Activated CD4-positive, alpha-beta T cell treated with anti-CD3 and anti-CD28 coated beads for 36 hours (primary cell): ENCODE data around the gene SLCO2B1. TPM values are rescaled to one million over a fixed set of nuclear protein-coding genes. Genes with fewer than 3 reads are reported as not detected.

Experiments used
- ATAC-seq: fragments of 200-7000 bp; cut with Tn5 transposase; one replicate; pipeline ENCODE4 v1.10.0; 2021; ENCODE audit warnings: mild to moderate bottlenecking, moderate library complexity
- CTCF ChIA-PET: fragments of 350-600 bp; sonication (Branson Sonifier 250); formaldehyde crosslinking; loops from one replicate; lab custom pipeline; 2021; ENCODE audit warnings: antibody characterized with exemption; lab: Charles Lee
- POLR2A ChIA-PET: fragments of 350-600 bp; sonication (Branson Sonifier 250); formaldehyde crosslinking; loops from one replicate; lab custom pipeline; 2021; ENCODE audit warnings: antibody characterized with exemption, inconsistent platforms; lab: Charles Lee
- DNase-seq: peaks from one replicate; pipeline ENCODE4 v3.0.0-alpha.2; 2020
- H3K27ac Mint-ChIP-seq: one replicate; pipeline ENCODE4 v1.8.0; 2021; ENCODE audit warnings: mixed read lengths
- H3K27me3 Mint-ChIP-seq: one replicate; pipeline ENCODE4 v1.8.0; 2021; ENCODE audit warnings: mixed read lengths
- H3K36me3 Mint-ChIP-seq: one replicate; pipeline ENCODE4 v1.8.0; 2021; ENCODE audit warnings: low read depth, mixed read lengths
- H3K4me1 Mint-ChIP-seq: one replicate; pipeline ENCODE4 v1.8.0; 2021; ENCODE audit warnings: mixed read lengths
- H3K4me3 Mint-ChIP-seq: one replicate; pipeline ENCODE4 v1.8.0; 2021; ENCODE audit warnings: mild to moderate bottlenecking, moderate library complexity, mixed read lengths
- H3K9me3 Mint-ChIP-seq: one replicate; pipeline ENCODE4 v1.8.0; 2021; ENCODE audit warnings: low read depth, mixed read lengths
- intact Hi-C, 2 experiments: fragments of 100-400 bp; cut with DNase I in 1 of 2; cut with micrococcal nuclease in 1 of 2; formaldehyde crosslinking; loops; one replicate each; pipeline versions ENCODE4 v1.14.2 to v1.15.1; 2022 to 2024; cut with DNase I, micrococcal nuclease
- total RNA-seq, 2 experiments: library from RNA; stranded (reverse); gene quantifications; one replicate each; pipeline ENCODE4 v1.2.3, GENCODE V29; 2021

Gene SLCO2B1
- total RNA-seq, 2 experiments from 2014 or later = not detected

DNA sequence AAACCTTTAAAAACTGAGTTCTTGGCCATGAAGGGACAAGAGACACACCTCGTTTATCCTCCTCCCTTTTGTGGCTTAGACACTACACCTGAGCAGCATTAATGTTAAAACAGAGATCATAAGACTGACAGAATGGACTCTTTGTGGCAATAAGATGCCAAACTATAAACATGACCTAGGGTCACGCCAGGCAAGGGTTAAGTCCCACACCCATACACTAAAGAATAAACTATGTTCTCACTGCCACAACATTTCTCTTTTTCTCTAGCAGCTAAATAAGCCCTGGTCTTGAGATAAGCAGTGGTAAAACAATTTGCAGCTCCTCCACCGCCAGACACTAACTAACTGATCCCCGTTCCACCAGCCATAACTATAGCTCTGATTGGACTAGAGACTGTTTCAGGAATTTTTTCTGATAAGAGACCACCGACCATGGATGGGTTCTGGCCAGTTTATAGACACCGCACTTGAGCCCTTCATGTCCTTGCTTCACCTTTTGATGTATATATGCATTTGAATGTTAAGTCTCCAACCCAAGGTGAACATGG lies 4.9 kb upstream of the SLCO2B1 start:
- H3K4me3 Mint-ChIP-seq = no peak overlapping the region
- DNase-seq (no peak), ATAC-seq (no peak)
- H3K4me1 Mint-ChIP-seq = peaks cover 27% of the 10 kb centered on the region
- H3K27me3 Mint-ChIP-seq = peaks cover 4% of the 10 kb centered on the region
- H3K9me3 Mint-ChIP-seq = no peaks in the 10 kb centered on the region
- ChIA-PET CTCF (interaction anchor here (0.6 to 11.8 kb wide), 7 partner anchors 9 to 1072 kb away, joined by 3 to 458 read pairs (median 7); partner anchors contain the start of gene TPBGL), POLR2A (no interaction called here)
- intact Hi-C loops = no loop called here
- H3K27ac Mint-ChIP-seq = no peak overlapping the region
- H3K36me3 Mint-ChIP-seq = no peaks in the 10 kb centered on the region

GRCh38 chr11:75146711-75147110 lies 4.2 kb upstream of the SLCO2B1 start:
- intact Hi-C loops = no loop called here

GRCh38 chr11:75147191-75147874 lies 3.6 kb upstream of the SLCO2B1 start:
- Mint-ChIP-seq H3K27ac (no peak overlapping the region), H3K9me3 (no peaks in the 10 kb centered on the region), H3K4me1 (peaks cover 20% of the 10 kb centered on the region), H3K36me3 (no peaks in the 10 kb centered on the region), H3K27me3 (peaks cover 8% of the 10 kb centered on the region), H3K4me3 (no peak overlapping the region)
- CTCF ChIA-PET = interaction anchor here (0.6 to 11.8 kb wide), 6 partner anchors 10 to 308 kb away, joined by 3 to 458 read pairs (median 6); partner anchors contain the start of gene TPBGL
- intact Hi-C loops = no loop called here
- DNase-seq = no peak
- POLR2A ChIA-PET = no interaction called here
- ATAC-seq = no peak

More at GRCh38 chr11:75146711-75147110, 4.2 kb upstream of the SLCO2B1 start:
- no peaks in the 10 kb centered on the region for H3K9me3 Mint-ChIP-seq
- no peaks in the 10 kb centered on the region for H3K36me3 Mint-ChIP-seq
- peaks cover 23% of the 10 kb centered on the region for H3K4me1 Mint-ChIP-seq
- peaks cover 7% of the 10 kb centered on the region for H3K27me3 Mint-ChIP-seq
- POLR2A ChIA-PET = no interaction called here
- no peak overlapping the region for H3K27ac Mint-ChIP-seq
- DNase-seq (no peak), ATAC-seq (no peak)
- CTCF ChIA-PET = interaction anchor here (0.6 to 11.8 kb wide), 5 partner anchors 9 to 307 kb away, joined by 3 to 458 read pairs (median 7); partner anchors contain the start of gene TPBGL
- no peak overlapping the region for H3K4me3 Mint-ChIP-seq

- CTCF ChIA-PET = interaction anchor here (1.0 to 11.8 kb wide), 3 partner anchors 57 to 216 kb away, joined by 3 to 458 read pairs (median 222); partner anchors contain the start of gene TPBGL
- no peaks in the 10 kb centered on the region for H3K9me3 Mint-ChIP-seq
- POLR2A ChIA-PET = no interaction called here
- peaks cover 8% of the 10 kb centered on the region for H3K27me3 Mint-ChIP-seq
- intact Hi-C loops = no loop called here
- DNase-seq (no peak), ATAC-seq (no peak)
- peaks cover 14% of the 10 kb centered on the region for H3K4me1 Mint-ChIP-seq
- no peaks in the 10 kb centered on the region for H3K36me3 Mint-ChIP-seq
- H3K27ac Mint-ChIP-seq = peak overlapping the region; percentile 1
- no peak overlapping the region for H3K4me3 Mint-ChIP-seq
Measured at GRCh38 chr11:75147875-75148263, 3.0 kb upstream of the SLCO2B1 start.

DNA sequence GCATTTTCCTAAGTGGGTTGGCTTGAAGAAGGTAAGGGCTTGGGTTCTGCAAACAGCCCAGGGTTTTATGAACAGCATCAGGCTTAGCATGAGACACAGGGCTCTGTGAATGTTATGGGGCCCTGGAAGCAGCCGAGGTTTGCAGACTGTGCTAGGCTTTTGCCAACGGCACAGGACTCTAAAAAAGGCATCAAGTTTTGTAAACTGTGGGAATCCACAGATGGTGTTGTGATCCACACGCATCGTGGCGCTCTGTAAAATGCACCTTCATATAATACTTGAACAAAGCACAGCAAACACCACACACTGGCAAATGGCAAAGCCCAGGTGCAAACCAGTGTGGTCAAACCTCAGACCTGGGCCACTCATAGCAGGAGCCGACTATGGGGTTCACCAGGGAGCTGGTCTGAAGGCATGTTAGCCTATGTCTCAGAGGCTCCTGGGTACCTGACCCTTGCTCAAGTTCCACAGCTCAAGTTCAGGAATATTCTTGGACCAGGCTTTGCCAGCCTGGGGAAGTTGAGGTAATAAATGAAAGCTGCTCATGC lies 2.4 kb upstream of the SLCO2B1 start:
- peaks cover 11% of the 10 kb centered on the region for H3K4me1 Mint-ChIP-seq
- intact Hi-C loops = no loop called here
- ChIA-PET POLR2A (no interaction called here), CTCF (interaction anchor here (0.6 to 1.1 kb wide), 5 partner anchors 8 to 217 kb away, joined by 3 to 6 read pairs (median 3); partner anchors contain the start of gene TPBGL)
- no peak overlapping the region for H3K4me3 Mint-ChIP-seq
- no peaks in the 10 kb centered on the region for H3K9me3 Mint-ChIP-seq
- ATAC-seq (no peak), DNase-seq (no peak)
- peaks cover 8% of the 10 kb centered on the region for H3K27me3 Mint-ChIP-seq
- no peaks in the 10 kb centered on the region for H3K36me3 Mint-ChIP-seq
- no peak overlapping the region for H3K27ac Mint-ChIP-seq

GRCh38 chr11:75149766-75150465 lies 991 bp upstream of the SLCO2B1 start:
- H3K4me1 Mint-ChIP-seq = peaks cover 4% of the 10 kb centered on the region
- peaks cover 8% of the 10 kb centered on the region for H3K27me3 Mint-ChIP-seq
- ChIA-PET CTCF (interaction anchor here (0.8 to 2.1 kb wide), 5 partner anchors 9 to 92 kb away, joined by 3 to 12 read pairs (median 4); no protein-coding TSS in a partner anchor), POLR2A (no interaction called here)
- ATAC-seq (no peak), DNase-seq (no peak)
- intact Hi-C loops = no loop called here
- H3K36me3 Mint-ChIP-seq = no peaks in the 10 kb centered on the region
- no peaks in the 10 kb centered on the region for H3K9me3 Mint-ChIP-seq
- H3K4me3 Mint-ChIP-seq = no peak overlapping the region
- H3K27ac Mint-ChIP-seq = no peak overlapping the region

- H3K36me3 Mint-ChIP-seq = no peaks in the 10 kb centered on the region
- POLR2A ChIA-PET = no interaction called here
Measured at GRCh38 chr11:75151346-75152047, 590 bp downstream of the SLCO2B1 start.

DNA sequence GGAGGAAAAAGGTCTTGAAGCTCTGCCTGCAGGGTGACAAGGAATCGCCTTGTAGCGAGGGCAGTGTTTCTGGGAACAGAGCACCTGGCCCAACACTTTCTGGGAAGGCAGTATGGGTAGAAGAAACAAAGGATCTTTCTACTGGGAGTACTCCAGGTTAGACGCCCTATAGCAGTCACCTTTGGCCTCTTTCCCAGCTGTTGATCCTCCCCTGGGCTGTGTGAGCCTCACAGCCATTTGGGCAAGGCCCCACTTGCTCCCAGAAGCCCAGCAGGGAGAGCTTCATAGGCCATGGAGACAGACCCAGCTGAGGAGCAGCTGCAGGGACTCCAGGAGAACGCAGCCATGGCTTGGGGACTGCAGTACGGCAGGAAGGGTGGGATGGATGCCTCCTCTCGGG lies 1.2 kb downstream of the SLCO2B1 start:
- ATAC-seq = no peak
- H3K27me3 Mint-ChIP-seq = peaks cover 8% of the 10 kb centered on the region
- intact Hi-C loops = no loop called here
- H3K36me3 Mint-ChIP-seq = no peaks in the 10 kb centered on the region
- H3K4me3 Mint-ChIP-seq = no peak overlapping the region
- DNase-seq = no peak
- H3K27ac Mint-ChIP-seq = no peak overlapping the region
- peaks cover 4% of the 10 kb centered on the region for H3K4me1 Mint-ChIP-seq
- H3K9me3 Mint-ChIP-seq = no peaks in the 10 kb centered on the region
- POLR2A ChIA-PET = no interaction called here
- CTCF ChIA-PET = interaction anchor here (0.6 to 7.5 kb wide), 2 partner anchors 10 to 76 kb away, joined by 3 to 70 read pairs; no protein-coding TSS in a partner anchor

More at GRCh38 chr11:75151346-75152047, 590 bp downstream of the SLCO2B1 start:
- Mint-ChIP-seq H3K4me3 (no peak overlapping the region), H3K9me3 (no peaks in the 10 kb centered on the region), H3K4me1 (peaks cover 4% of the 10 kb centered on the region), H3K27ac (no peak overlapping the region), H3K27me3 (peaks cover 8% of the 10 kb centered on the region)
- ATAC-seq (no peak), DNase-seq (no peak)
- CTCF ChIA-PET = interaction anchor here (0.6 to 7.5 kb wide), 7 partner anchors 9 to 675 kb away, joined by 3 to 70 read pairs (median 4); no protein-coding TSS in a partner anchor
- intact Hi-C loops = no loop called here

- intact Hi-C loops = no loop called here
- no peak overlapping the region for H3K4me3 Mint-ChIP-seq
- H3K27ac Mint-ChIP-seq = no peak overlapping the region
- no peaks in the 10 kb centered on the region for H3K36me3 Mint-ChIP-seq
- peaks cover 4% of the 10 kb centered on the region for H3K4me1 Mint-ChIP-seq
- POLR2A ChIA-PET = no interaction called here
- H3K9me3 Mint-ChIP-seq = no peaks in the 10 kb centered on the region
- CTCF ChIA-PET = interaction anchor here (2.3 to 7.5 kb wide), 2 partner anchors 10 to 96 kb away, joined by 6 to 70 read pairs; no protein-coding TSS in a partner anchor
- peaks cover 9% of the 10 kb centered on the region for H3K27me3 Mint-ChIP-seq
- no peak for ATAC-seq
- no peak for DNase-seq
Measured at GRCh38 chr11:75152651-75153427, 1.9 kb downstream of the SLCO2B1 start.
